DND-41 (cell line): ENCODE results near the gene CNGA3.
"Not testable (repeated sequence)": the region's sequence is repeated elsewhere in the genome, so short reads cannot be mapped to it uniquely, and the experiment has no call there.

ENCODE experiments used
- ATAC-seq: fragments of 200-7000 bp; cut with Tn5 transposase; 3 replicates; pipeline ENCODE4 v1.9.1; 2021; ENCODE audit warnings: low read depth; ENCODE audit not compliant: insufficient read depth
- DNase-seq: peaks from one replicate; pipeline ENCODE4 v3.0.0-alpha.2; 2020
- H2AFZ ChIP-seq: 2 replicates; pipeline ENCODE4 v1.6.0; 2012; ENCODE audit warnings: low read depth, low read length
- H3K27ac ChIP-seq: 2 replicates; pipeline ENCODE4 v1.5.1; 2012; ENCODE audit warnings: low read length, inconsistent platforms
- H3K27me3 ChIP-seq: fragments of 200-600 bp; sonication (generic); 2 replicates; pipeline ENCODE4 v1.6.0; 2012; ENCODE audit warnings: low read length, mild to moderate bottlenecking, inconsistent platforms; ENCODE audit not compliant: insufficient read depth, poor library complexity
- H3K36me3 ChIP-seq: 2 replicates; pipeline ENCODE4 v1.5.1; 2012; ENCODE audit warnings: low read length, inconsistent platforms; ENCODE audit not compliant: insufficient read depth
- H3K4me1 ChIP-seq: 2 replicates; pipeline ENCODE4 v1.5.1; 2012; ENCODE audit warnings: mild to moderate bottlenecking, low read length; ENCODE audit not compliant: insufficient read depth
- H3K4me2 ChIP-seq: 2 replicates; pipeline ENCODE4 v1.6.0; 2012; ENCODE audit warnings: mild to moderate bottlenecking, moderate library complexity, low read length, inconsistent platforms; ENCODE audit not compliant: insufficient read depth
- H3K4me3 ChIP-seq, 2 experiments: fragments of 200-600 bp in 1 of 2; shearing (Covaris generic) in 1 of 2; 2 replicates each; pipeline ENCODE4 v1.5.1; 2012 to 2016; ENCODE audit warnings: inconsistent platforms in 2 of 2, low read length in 2 of 2, mild to moderate bottlenecking in 2 of 2, low read depth in 1 of 2, moderate library complexity in 1 of 2
- H3K79me2 ChIP-seq: 2 replicates; pipeline ENCODE4 v1.6.0; 2012; ENCODE audit warnings: low read length, inconsistent platforms; ENCODE audit not compliant: insufficient read depth
- H3K9ac ChIP-seq: 2 replicates; pipeline ENCODE4 v1.6.0; 2012; ENCODE audit warnings: low read depth, mild to moderate bottlenecking, inconsistent platforms, low read length, moderate library complexity
- H3K9me3 ChIP-seq: 2 replicates; pipeline ENCODE4 v1.5.1; 2012; ENCODE audit warnings: low read length, moderate library complexity, mild to moderate bottlenecking, inconsistent platforms; ENCODE audit not compliant: insufficient read depth, severe bottlenecking
- H4K20me1 ChIP-seq: 2 replicates; pipeline ENCODE4 v1.6.0; 2012; ENCODE audit warnings: low read length; ENCODE audit not compliant: insufficient read depth
- CTCF ChIP-seq: IDR thresholded peaks from 2 replicates; pipeline ENCODE4 v1.5.1; 2012; ENCODE audit warnings: borderline replicate concordance, low read length, moderate library complexity, mild to moderate bottlenecking; ENCODE audit not compliant: poor library complexity, severe bottlenecking; ENCODE audit errors: extremely low read depth
- EZH2 ChIP-seq: IDR thresholded peaks from 3 replicates; pipeline ENCODE4 v1.6.1; 2012; ENCODE audit warnings: borderline replicate concordance, low read depth, mild to moderate bottlenecking, moderate library complexity, low read length, inconsistent platforms; ENCODE audit not compliant: severe bottlenecking

CNGA3 gene

GRCh38 chr2:98434492-98434891, 88.2 kb downstream of the CNGA3 start:
- H4K20me1 ChIP-seq = no peaks in the 10 kb centered on the region
- H3K4me3 ChIP-seq = no peak overlapping the region
- no peaks in the 10 kb centered on the region for H3K4me1 ChIP-seq
- H3K36me3 ChIP-seq = no peaks in the 10 kb centered on the region
- no peaks in the 10 kb centered on the region for H3K27me3 ChIP-seq
- TF ChIP-seq EZH2 = no peak
- TF ChIP-seq CTCF = no peak
- no peak overlapping the region for H2AFZ ChIP-seq
- no peak overlapping the region for H3K27ac ChIP-seq
- H3K9ac ChIP-seq = no peak overlapping the region
- no peak for ATAC-seq
- H3K9me3 ChIP-seq = peaks cover 10% of the 10 kb centered on the region
- H3K79me2 ChIP-seq = no peaks in the 10 kb centered on the region
- no peak overlapping the region for H3K4me2 ChIP-seq
- no peak for DNase-seq

DNA sequence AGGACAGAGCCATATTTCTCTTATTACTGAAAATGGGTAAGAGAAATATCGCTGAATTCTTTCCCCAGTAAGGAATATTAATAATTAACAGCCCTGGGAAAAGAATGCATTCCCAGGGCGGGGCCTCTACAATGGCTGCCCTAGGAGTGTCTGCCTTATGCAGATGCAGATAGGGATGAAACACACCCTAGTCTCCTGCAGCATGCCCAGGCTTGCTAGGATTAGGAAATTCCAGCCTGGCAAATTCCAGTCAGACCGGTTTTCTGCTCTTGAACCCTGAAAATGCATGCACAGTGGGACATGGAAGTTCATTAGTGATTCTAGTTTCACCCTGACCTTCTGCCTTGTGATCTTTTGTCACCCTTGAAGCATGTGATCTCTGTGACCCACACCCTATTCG, 89.4 kb downstream of the CNGA3 start:
- H3K9me3 ChIP-seq, H3K79me2 ChIP-seq, H3K4me2 ChIP-seq, DNase-seq, H3K27ac ChIP-seq, H2AFZ ChIP-seq, H3K27me3 ChIP-seq, H3K4me1 ChIP-seq, H4K20me1 ChIP-seq, H3K9ac ChIP-seq, ATAC-seq, H3K36me3 ChIP-seq, H3K4me3 ChIP-seq: not testable (repeated sequence)

- H3K4me2 ChIP-seq = no peak overlapping the region
- no peaks in the 10 kb centered on the region for H3K79me2 ChIP-seq
- no peak overlapping the region for H3K4me3 ChIP-seq
- no peak overlapping the region for H3K9ac ChIP-seq
- ATAC-seq = no peak; the same call in 2 of the 3 replicates
- H2AFZ ChIP-seq = no peak overlapping the region
- no peaks in the 10 kb centered on the region for H3K4me1 ChIP-seq
- no peaks in the 10 kb centered on the region for H4K20me1 ChIP-seq
- H3K36me3 ChIP-seq = no peaks in the 10 kb centered on the region
- no peak for TF ChIP-seq EZH2
- no peak for TF ChIP-seq CTCF
- H3K27me3 ChIP-seq = no peaks in the 10 kb centered on the region
- H3K27ac ChIP-seq = no peak overlapping the region
- DNase-seq = no peak
- H3K9me3 ChIP-seq = peaks cover 10% of the 10 kb centered on the region
Measured at GRCh38 chr2:98436734-98437133, 90.5 kb downstream of the CNGA3 start.

DNA sequence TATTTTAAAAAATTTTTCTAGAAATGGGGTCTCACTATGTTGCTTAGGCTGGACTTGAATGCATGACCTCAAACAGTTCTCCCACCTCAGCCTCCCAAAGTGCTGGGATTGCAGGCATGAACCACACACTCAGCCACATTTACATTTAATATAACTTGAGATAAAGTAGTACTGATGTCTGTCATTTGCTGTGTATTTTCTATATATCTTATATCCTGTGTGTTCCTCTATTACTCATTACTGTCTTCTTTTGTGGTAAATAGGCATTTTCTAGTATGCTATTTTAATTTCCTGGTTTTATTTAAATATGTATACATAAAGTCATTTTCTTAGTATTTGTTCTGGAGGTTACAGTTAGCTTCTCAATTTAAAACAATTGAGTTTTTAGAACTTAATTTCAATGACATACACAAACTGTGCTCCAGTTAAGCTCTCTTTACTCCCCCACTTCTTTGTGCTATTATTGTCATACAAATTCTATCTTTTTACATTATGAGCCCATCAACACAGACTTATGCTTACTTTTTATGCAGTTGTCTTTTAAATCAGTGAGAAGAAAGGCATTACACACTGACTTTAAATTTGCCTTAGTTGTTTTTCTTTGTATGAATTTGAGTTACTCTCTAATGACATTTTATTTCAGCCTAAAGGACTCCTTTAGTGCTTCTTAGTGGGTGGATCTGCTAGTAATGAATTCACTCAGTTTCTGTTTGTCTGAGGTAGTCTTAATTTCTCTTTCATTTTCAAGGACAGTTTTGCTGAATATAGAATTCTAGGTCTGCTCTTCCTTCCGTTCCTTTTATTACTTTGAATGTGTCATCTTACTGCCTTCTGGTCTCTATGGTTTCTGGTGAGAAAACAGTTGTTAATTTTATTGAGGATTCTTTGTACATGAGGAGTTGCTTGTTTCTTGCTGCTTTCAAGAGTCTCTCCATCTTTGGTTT, 92.2 kb downstream of the CNGA3 start:
- Histone ChIP-seq H3K27ac (no peak overlapping the region), H3K4me3 (no peak overlapping the region), H3K79me2 (no peaks in the 10 kb centered on the region), H3K36me3 (no peaks in the 10 kb centered on the region), H3K9me3 (peaks cover under 1% of the 10 kb centered on the region), H3K4me1 (no peaks in the 10 kb centered on the region), H2AFZ (no peak overlapping the region), H3K4me2 (no peak overlapping the region), H3K27me3 (no peaks in the 10 kb centered on the region), H3K9ac (no peak overlapping the region), H4K20me1 (no peaks in the 10 kb centered on the region)
- ATAC-seq (no peak; the same call in 2 of the 3 replicates), DNase-seq (no peak)
- TF ChIP-seq CTCF = no peak
- TF ChIP-seq EZH2 = no peak
